GM19324 (cell line): ENCODE results near the gene HDAC5.
"Not testable (repeated sequence)": the region's sequence is repeated elsewhere in the genome, so short reads cannot be mapped to it uniquely, and the experiment has no call there.

Source experiments
- ATAC-seq: cut with Tn5 transposase; IDR thresholded peaks from one replicate; pipeline ENCODE4 v1.9.1; 2021; ENCODE audit warnings: mild to moderate bottlenecking, moderate library complexity; ENCODE audit not compliant: unreplicated experiment, low FRiP score

Gene HDAC5

GRCh38 chr17:44038604-44039011 is 84.8 kb downstream of the HDAC5 start:
- ATAC-seq, result no peak

GRCh38 chr17:44037471-44037870 is 86.0 kb downstream of the HDAC5 start:
- ATAC-seq, result no peak

- ATAC-seq, result not testable (repeated sequence)
Measured at GRCh38 chr17:44034688-44035087, 88.8 kb downstream of the HDAC5 start.

- ATAC-seq, result no peak
Measured at GRCh38 chr17:44033861-44034408, 89.5 kb downstream of the HDAC5 start.

GRCh38 chr17:44030482-44030881 is 93.0 kb downstream of the HDAC5 start:
- ATAC-seq, result no peak

GRCh38 chr17:44029736-44030135 is 93.7 kb downstream of the HDAC5 start:
- ATAC-seq, result no peak
